T-helper 1 cell treated with Interleukin-12 subunit alpha and Interleukin-12 subunit beta and Interleukin-4 antibody, amounts not matched to agents 30 ng/mL and 1 ng/mL, for 36 hours (primary cell): ENCODE data around the gene ITFG2. TPM values are rescaled to one million over a fixed set of nuclear protein-coding genes. Genes with fewer than 3 reads are reported as not detected.
"Not testable (repeated sequence)": the region's sequence is repeated elsewhere in the genome, so short reads cannot be mapped to it uniquely, and the experiment has no call there.

Experiments
- intact Hi-C: fragments of 100-400 bp; cut with micrococcal nuclease; formaldehyde crosslinking; loops from one replicate; pipeline ENCODE4 v1.15.1; 2024
- total RNA-seq: library from RNA; stranded (reverse); gene quantifications from 2 replicates; pipeline ENCODE4 v1.2.3, GENCODE V29; 2022

The ITFG2 gene
- total RNA-seq, 1 donor from 2014 or later: 59.5 TPM

DNA sequence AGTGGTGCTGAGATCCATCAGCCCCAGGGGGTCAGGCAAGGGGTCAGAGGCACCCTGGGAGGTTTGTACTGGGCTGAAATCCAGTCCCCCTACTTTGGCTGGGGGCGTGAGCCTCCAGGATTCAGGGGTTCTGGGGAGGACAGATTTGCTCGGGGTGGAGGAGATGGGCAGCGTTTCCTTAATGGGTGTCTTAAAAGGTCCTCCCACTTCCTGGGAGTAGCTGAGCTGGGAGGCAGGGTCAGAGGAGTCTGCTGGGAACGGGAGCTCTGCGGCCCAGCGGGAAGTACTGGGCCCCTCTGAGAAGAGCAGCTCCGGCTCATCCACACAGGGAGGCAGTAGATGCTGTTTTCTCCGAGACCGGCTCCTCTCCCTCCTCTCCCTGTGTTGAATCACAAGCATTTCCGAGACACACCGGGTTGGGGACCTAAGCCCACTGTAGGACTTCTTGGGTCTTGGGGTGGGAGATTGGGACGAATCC is 46.5 kb downstream of the ITFG2 start:
- intact Hi-C loops: no loop called here

DNA sequence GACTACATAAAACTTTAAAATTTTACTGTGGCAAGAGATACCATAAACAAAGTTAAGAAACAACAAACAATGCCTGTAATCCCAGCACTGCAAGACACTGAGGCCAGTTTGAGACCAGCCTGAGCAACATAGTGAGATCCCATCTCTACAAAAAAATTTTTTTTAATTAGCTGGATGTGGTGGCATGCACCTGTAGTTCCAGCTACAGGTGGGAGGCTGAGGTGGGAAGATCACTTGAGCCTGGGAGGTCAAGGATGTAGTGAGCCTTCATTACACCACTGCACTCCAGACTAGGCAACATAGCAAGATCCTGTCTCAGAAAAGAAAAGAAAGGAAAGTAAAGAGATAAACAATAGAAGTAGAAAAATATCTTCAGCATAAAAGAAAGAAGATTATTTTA is 47.7 kb downstream of the ITFG2 start:
- intact Hi-C loops: no loop called here

DNA sequence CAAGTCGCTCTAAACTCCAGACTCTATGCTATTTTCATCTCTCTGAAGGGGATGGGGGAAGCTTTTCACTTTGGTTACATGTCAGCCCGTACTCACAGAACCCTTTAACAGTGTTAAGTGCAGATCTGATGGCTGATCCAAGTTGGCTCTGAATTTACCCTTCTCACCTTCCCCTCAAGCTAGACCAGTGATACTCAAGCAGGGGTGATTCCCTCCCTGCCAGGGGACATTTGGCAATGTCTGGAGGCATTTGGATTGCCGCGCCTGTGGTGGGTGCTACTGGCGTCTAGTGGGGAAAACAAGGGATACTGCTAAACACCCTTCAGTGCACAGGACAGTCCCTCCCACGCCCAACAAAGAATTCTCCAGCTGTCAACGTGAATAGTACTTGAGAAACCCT is 50.4 kb downstream of the ITFG2 start:
- intact Hi-C loops: no loop called here

DNA sequence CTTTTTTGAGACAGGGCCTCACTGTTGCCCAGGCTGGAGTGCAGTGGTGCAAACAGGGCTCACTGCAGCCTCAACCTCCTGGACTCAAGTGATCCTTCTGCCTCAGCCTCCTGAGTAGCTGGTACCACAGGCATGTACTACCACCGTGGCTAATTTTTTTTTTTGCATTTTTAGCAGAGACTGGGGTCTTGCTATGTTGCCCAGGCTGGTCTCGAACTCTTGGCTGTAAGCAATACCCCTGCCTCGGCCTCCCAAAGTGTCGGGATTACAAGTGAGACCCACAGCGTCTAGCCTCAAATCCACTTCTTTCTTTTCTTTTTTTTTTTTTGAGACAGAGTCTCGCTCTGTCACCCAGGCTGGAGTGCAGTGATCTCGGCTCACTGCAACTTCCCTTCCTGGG is 50.9 kb downstream of the ITFG2 start:
- intact Hi-C loops: not testable (repeated sequence)

DNA sequence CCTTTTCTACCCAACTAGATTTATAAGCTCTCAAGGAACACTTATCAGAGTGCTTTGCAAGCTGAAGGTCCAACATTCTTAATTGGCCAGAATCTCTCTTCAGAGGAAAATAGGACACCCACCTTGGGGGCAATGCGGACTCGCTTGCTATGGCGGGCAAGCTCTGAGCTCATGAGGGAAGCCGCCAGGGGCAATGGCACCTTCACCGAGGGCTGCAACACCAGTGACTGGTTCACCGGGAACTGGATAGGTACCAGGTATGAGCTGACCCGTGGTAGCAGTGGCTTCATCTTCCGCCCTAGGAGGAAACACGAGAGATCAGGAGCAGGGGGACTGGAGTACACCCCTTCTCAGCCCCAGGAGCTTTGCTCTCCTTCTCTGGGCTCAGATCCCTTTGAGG is 51.7 kb downstream of the ITFG2 start:
- intact Hi-C loops: no loop called here

DNA sequence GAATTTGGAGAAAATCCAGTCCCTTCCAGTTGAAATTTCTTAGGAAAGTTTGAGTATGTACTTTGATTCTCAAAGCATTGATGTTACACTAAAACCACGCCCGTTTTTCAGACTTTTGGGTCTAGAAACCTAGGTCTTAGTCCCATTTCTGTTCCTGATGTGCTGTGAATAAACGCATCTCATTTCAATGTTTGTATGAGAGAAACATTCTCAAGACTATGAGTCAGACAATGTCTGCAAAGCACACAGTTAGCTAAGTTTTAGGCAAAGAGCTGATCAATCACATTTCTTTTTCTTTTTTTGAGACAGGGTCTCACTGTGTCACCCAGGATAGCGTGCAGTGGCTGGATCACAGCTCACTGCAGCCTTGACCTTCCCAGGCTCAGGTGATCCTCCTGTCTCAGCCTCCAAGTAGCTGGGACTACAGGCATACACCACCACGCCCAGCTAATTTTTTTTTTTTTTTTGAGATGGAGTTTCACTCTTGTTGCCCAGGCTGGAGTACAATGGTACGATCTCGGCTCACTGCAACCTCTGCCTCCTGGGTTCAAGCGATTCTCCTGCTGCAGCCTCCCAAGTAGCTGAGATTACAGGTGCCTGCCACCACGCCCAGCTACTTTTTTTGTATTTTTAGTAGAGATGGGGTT is 56.6 kb downstream of the ITFG2 start:
- intact Hi-C loops: loop anchor here (1.0 kb wide), 2 partner anchors 8 to 57 kb away; partner anchors contain the start of genes FOXM1, ITFG2 and RHNO1

Other genes with a start within 250 kb of the ITFG2 start
- gene FKBP4, start 17.7 kb upstream of the ITFG2 start, total RNA-seq: 80.6 and 81.5 TPM in 2 replicates
- not detected in 2 replicates for gene NRIP2, start 22.4 kb downstream of the ITFG2 start, total RNA-seq
- 0.41 TPM in 1 of 2 replicates, not detected in the other for gene TEX52, start 44.4 kb downstream of the ITFG2 start, total RNA-seq
- gene FOXM1, start 64.5 kb downstream of the ITFG2 start, total RNA-seq: 85.0 and 90.6 TPM in 2 replicates
- 43.4 and 49.5 TPM in 2 replicates for gene RHNO1, start 64.6 kb downstream of the ITFG2 start, total RNA-seq
- gene TULP3, start 78.2 kb downstream of the ITFG2 start, total RNA-seq: 7.8 TPM in 2 replicates
- gene TEAD4, start 146.7 kb downstream of the ITFG2 start, total RNA-seq: 0.74 and 1.4 TPM in 2 replicates